HEK293 (cell line): Measurements from ENCODE around the gene EIF4EBP3.
A peak's percentile ranks its signal among the peaks of the same experiment; 100 is the strongest.

ENCODE experiments used
- CTCF ChIA-PET: fragments of 350-600 bp; formaldehyde crosslinking; extraction: SDS; loops from one replicate; lab custom pipeline; 2021; ENCODE audit warnings: antibody characterized with exemption; lab: Yijun Ruan, JAX
- POLR2A ChIA-PET: fragments of 300-600 bp; formaldehyde crosslinking; extraction: SDS; loops from one replicate; lab custom pipeline; 2020; ENCODE audit warnings: antibody characterized with exemption, inconsistent platforms; lab: Yijun Ruan, JAX
- H3K27ac ChIP-seq: fragments of 200-500 bp; sonication (Bioruptor generic); 2 replicates; pipeline ENCODE4 v1.5.1; 2014; ENCODE audit warnings: low read depth, low read length, control low read depth, inconsistent platforms; ENCODE audit errors: extremely low read depth
- H3K36me3 ChIP-seq, 2 experiments: fragments of 200-500 bp in 1 of 2; sonication (Bioruptor generic) in 1 of 2; 1 replicate in 1 of 2; 2 replicates in 1 of 2; pipeline ENCODE4 v1.5.1; 2014 to 2017; ENCODE audit warnings: inconsistent platforms in 2 of 2, low read length in 2 of 2; ENCODE audit not compliant: control insufficient read depth in 2 of 2, insufficient read depth in 1 of 2
- H3K4me1 ChIP-seq: fragments of 200-500 bp; sonication (Bioruptor generic); 2 replicates; pipeline ENCODE4 v1.5.1; 2014; ENCODE audit warnings: mild to moderate bottlenecking, low read length, inconsistent platforms; ENCODE audit not compliant: control insufficient read depth, insufficient read depth
- H3K4me3 ChIP-seq: 2 replicates; pipeline ENCODE4 v1.5.1; 2011; ENCODE audit warnings: low read depth, mild to moderate bottlenecking, control low read depth, low read length, moderate library complexity
- H3K9me3 ChIP-seq: fragments of 200-500 bp; sonication (Bioruptor generic); 2 replicates; pipeline ENCODE4 v1.5.1; 2014; ENCODE audit warnings: low read depth, low read length, inconsistent platforms; ENCODE audit not compliant: control insufficient read depth, insufficient read depth
- ELK4 ChIP-seq: IDR thresholded peaks from 2 replicates; pipeline ENCODE4 v1.6.1; 2011; ENCODE audit warnings: mild to moderate bottlenecking, low read depth, low read length, borderline replicate concordance
- KLF9 ChIP-seq: fragments of 450-650 bp; formaldehyde crosslinking; IDR thresholded peaks from 2 replicates; pipeline ENCODE4 v1.5.1; 2016; ENCODE audit warnings: missing biosample characterization, missing genetic modification characterization, low read depth
- MEIS1 ChIP-seq: sonication (generic); formaldehyde crosslinking; IDR thresholded peaks from 2 replicates; pipeline ENCODE4 v1.8.1; 2022; ENCODE audit warnings: missing genetic modification reagents, mild to moderate bottlenecking, borderline replicate concordance
- SP2 ChIP-seq: fragments of 450-650 bp; formaldehyde crosslinking; IDR thresholded peaks from 2 replicates; pipeline ENCODE4 v1.5.1; 2016; ENCODE audit warnings: missing biosample characterization, missing genetic modification characterization
- SP7 ChIP-seq: fragments of 450-650 bp; formaldehyde crosslinking; IDR thresholded peaks from 2 replicates; pipeline ENCODE4 v1.5.1; 2016; ENCODE audit warnings: missing biosample characterization, missing genetic modification characterization
- YY1 ChIP-seq: fragments of 450-650 bp; formaldehyde crosslinking; IDR thresholded peaks from 2 replicates; pipeline ENCODE4 v1.5.1; 2018; ENCODE audit warnings: missing biosample characterization, missing genetic modification characterization
- YY2 ChIP-seq: fragments of 450-650 bp; formaldehyde crosslinking; IDR thresholded peaks from 2 replicates; pipeline ENCODE4 v1.5.1; 2016; ENCODE audit warnings: missing biosample characterization, missing genetic modification characterization
- ZBTB1 ChIP-seq: fragments of 450-650 bp; formaldehyde crosslinking; IDR thresholded peaks from 2 replicates; pipeline ENCODE4 v1.5.1; 2016; ENCODE audit warnings: missing biosample characterization, missing genetic modification characterization
- ZBTB7A ChIP-seq: fragments of 450-650 bp; formaldehyde crosslinking; IDR thresholded peaks from 2 replicates; pipeline ENCODE4 v1.5.1; 2016; ENCODE audit warnings: low read depth, missing biosample characterization, missing genetic modification characterization
- ZNF121 ChIP-seq: fragments of 450-650 bp; formaldehyde crosslinking; IDR thresholded peaks from 2 replicates; pipeline ENCODE4 v1.5.1; 2016; ENCODE audit warnings: missing biosample characterization, missing genetic modification characterization
- ZNF148 ChIP-seq: fragments of 450-650 bp; formaldehyde crosslinking; IDR thresholded peaks from 2 replicates; pipeline ENCODE4 v1.5.0; 2017; ENCODE audit warnings: missing biosample characterization, missing genetic modification characterization, borderline replicate concordance
- ZNF157 ChIP-seq: fragments of 450-650 bp; formaldehyde crosslinking; IDR thresholded peaks from 2 replicates; pipeline ENCODE4 v1.5.1; 2016; ENCODE audit warnings: missing biosample characterization, missing genetic modification characterization
- ZNF175 ChIP-seq: fragments of 450-650 bp; formaldehyde crosslinking; IDR thresholded peaks from 2 replicates; pipeline ENCODE4 v1.5.1; 2016; ENCODE audit warnings: missing biosample characterization, missing genetic modification characterization
- ZNF221 ChIP-seq: fragments of 450-650 bp; formaldehyde crosslinking; IDR thresholded peaks from 2 replicates; pipeline ENCODE4 v1.5.1; 2017; ENCODE audit warnings: missing biosample characterization, missing genetic modification characterization, borderline replicate concordance
- ZNF335 ChIP-seq: fragments of 450-650 bp; formaldehyde crosslinking; conservative IDR thresholded peaks from 2 replicates; pipeline ENCODE4 v1.5.1; 2016; ENCODE audit warnings: missing biosample characterization, missing genetic modification characterization
- ZNF350 ChIP-seq: fragments of 450-650 bp; formaldehyde crosslinking; IDR thresholded peaks from 2 replicates; pipeline ENCODE4 v1.5.0; 2017; ENCODE audit warnings: missing biosample characterization, mild to moderate bottlenecking, missing genetic modification characterization
- ZNF488 ChIP-seq: fragments of 450-650 bp; formaldehyde crosslinking; IDR thresholded peaks from 2 replicates; pipeline ENCODE4 v1.5.1; 2016; ENCODE audit warnings: missing biosample characterization, missing genetic modification characterization
- ZNF701 ChIP-seq: fragments of 450-650 bp; formaldehyde crosslinking; IDR thresholded peaks from 2 replicates; pipeline ENCODE4 v1.5.1; 2016; ENCODE audit warnings: missing biosample characterization, missing genetic modification characterization
- ZSCAN16 ChIP-seq: fragments of 450-650 bp; formaldehyde crosslinking; IDR thresholded peaks from 2 replicates; pipeline ENCODE4 v1.5.1; 2016; ENCODE audit warnings: missing biosample characterization, missing genetic modification characterization

Gene EIF4EBP3

GRCh38 chr5:140548300-140548688, 832 bp downstream of the EIF4EBP3 start:
- ChIA-PET CTCF (interaction anchor here (0.5 to 1.6 kb wide), 2 partner anchors 87 to 187 kb away, joined by 3 to 4 read pairs; no protein-coding TSS in a partner anchor), POLR2A (interaction anchor here (1.0 to 2.9 kb wide), 2 partner anchors 9 to 99 kb away, joined by 11 to 15 read pairs; partner anchors contain the start of genes IK, NDUFA2 and SRA1)
- TF ChIP-seq ZNF350 (tag by site-specific recombination) (no peak), ELK4 (no peak), YY2 (tag by site-specific recombination) (no peak), YY1 (no peak), ZNF335 (no peak), ZNF701 (no peak), MEIS1 (CRISPR knock-in tag) (no peak), ZNF488 (tag by site-specific recombination) (no peak), ZSCAN16 (no peak), ZNF175 (no peak), KLF9 (tag by site-specific recombination) (no peak), ZNF221 (tag by site-specific recombination) (no peak), ZBTB1 (tag by site-specific recombination) (no peak), SP2 (tag by site-specific recombination) (no peak), ZNF157 (tag by site-specific recombination) (no peak)
- no peak overlapping the region for H3K27ac ChIP-seq
- H3K36me3 ChIP-seq = peaks cover 9 to 73% of the 10 kb centered on the region in 2 experiments
- H3K4me3 ChIP-seq = no peak overlapping the region
- no peaks in the 10 kb centered on the region for H3K9me3 ChIP-seq
- H3K4me1 ChIP-seq = no peaks in the 10 kb centered on the region

GRCh38 chr5:140548791-140549190, 1.3 kb downstream of the EIF4EBP3 start:
- POLR2A ChIA-PET = interaction anchor here (1.0 to 2.9 kb wide), 2 partner anchors 9 to 98 kb away, joined by 11 to 15 read pairs; partner anchors contain the start of genes IK, NDUFA2 and SRA1
- H3K27ac ChIP-seq = peak overlapping the region; percentile 4; the same call in 1 of the 2 replicates
- H3K4me1 ChIP-seq = no peaks in the 10 kb centered on the region
- H3K36me3 ChIP-seq = peaks cover 6 to 74% of the 10 kb centered on the region in 2 experiments
- TF ChIP-seq SP2 (tag by site-specific recombination) (no peak), ZNF148 (tag by site-specific recombination) (no peak), SP7 (tag by site-specific recombination) (no peak), ZNF121 (tag by site-specific recombination) (no peak), ZBTB7A (tag by site-specific recombination) (no peak)
- no peaks in the 10 kb centered on the region for H3K9me3 ChIP-seq
- CTCF ChIA-PET = interaction anchor here (0.6 to 1.6 kb wide), 2 partner anchors 86 to 1907 kb away, joined by 3 to 4 read pairs; no protein-coding TSS in a partner anchor
- H3K4me3 ChIP-seq = no peak overlapping the region
